ENCODE results near the gene HSPG2. TPM values are rescaled to one million over a fixed set of nuclear protein-coding genes. Genes with fewer than 3 reads are reported as not detected.

HSPG2 gene
- total and polyA plus RNA-seq, 9 of the 15 experiments (the other 6 are each of a cell fraction or from before 2014, with no cell fraction given) = 0.14 to 160 (median 15.7) TPM

DNA sequence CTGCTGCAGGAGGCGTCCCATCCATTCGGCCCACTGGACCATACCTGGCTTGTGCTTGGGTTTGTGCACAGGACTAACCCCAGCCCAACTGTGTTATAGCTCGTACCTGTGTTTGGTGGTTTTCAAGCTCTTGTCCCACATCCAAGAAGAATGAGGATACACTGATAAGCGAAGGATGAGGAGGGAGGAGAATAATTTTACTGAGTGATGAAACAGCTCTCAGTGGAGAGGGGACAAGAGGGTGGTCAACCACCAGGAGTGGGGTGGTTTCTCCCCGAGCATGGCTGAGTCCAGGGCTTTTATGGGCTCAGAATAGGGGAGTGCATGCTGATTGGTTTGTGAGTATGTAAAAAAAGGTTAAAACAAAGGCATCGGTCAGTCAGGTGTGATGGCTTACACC, 142.0 kb downstream of the HSPG2 start (continued):
- TF ChIP-seq, protein P1, sequence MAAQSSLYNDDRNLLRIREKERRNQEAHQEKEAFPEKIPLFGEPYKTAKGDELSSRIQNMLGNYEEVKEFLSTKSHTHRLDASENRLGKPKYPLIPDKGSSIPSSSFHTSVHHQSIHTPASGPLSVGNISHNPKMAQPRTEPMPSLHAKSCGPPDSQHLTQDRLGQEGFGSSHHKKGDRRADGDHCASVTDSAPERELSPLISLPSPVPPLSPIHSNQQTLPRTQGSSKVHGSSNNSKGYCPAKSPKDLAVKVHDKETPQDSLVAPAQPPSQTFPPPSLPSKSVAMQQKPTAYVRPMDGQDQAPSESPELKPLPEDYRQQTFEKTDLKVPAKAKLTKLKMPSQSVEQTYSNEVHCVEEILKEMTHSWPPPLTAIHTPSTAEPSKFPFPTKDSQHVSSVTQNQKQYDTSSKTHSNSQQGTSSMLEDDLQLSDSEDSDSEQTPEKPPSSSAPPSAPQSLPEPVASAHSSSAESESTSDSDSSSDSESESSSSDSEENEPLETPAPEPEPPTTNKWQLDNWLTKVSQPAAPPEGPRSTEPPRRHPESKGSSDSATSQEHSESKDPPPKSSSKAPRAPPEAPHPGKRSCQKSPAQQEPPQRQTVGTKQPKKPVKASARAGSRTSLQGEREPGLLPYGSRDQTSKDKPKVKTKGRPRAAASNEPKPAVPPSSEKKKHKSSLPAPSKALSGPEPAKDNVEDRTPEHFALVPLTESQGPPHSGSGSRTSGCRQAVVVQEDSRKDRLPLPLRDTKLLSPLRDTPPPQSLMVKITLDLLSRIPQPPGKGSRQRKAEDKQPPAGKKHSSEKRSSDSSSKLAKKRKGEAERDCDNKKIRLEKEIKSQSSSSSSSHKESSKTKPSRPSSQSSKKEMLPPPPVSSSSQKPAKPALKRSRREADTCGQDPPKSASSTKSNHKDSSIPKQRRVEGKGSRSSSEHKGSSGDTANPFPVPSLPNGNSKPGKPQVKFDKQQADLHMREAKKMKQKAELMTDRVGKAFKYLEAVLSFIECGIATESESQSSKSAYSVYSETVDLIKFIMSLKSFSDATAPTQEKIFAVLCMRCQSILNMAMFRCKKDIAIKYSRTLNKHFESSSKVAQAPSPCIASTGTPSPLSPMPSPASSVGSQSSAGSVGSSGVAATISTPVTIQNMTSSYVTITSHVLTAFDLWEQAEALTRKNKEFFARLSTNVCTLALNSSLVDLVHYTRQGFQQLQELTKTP (IDR thresholded peaks at IDR 0.05; ENCODE audit: low read depth in 1 of 2, partially characterized antibody in 2 of 2) = no peak
- TF ChIP-seq FOSL1 (tag; conservative IDR thresholded peaks at IDR 0.05) (no peak), ZNF134 (CRISPR knock-in tag; conservative IDR thresholded peaks at IDR 0.05) (no peak), TRIM24 (IDR thresholded peaks at IDR 0.05) (peak; percentile 58 to 84; a peak in 3 of 4 replicates), EP300 (IDR thresholded peaks at IDR 0.05; ENCODE audit: low read length) (no peak), HDAC1 (IDR thresholded peaks at IDR 0.05) (0 out of 4 replicates have a peak, but pooled peaks of 1 of the 2 experiments have one; percentile 24), ZEB2 (IDR thresholded peaks at IDR 0.05) (peak; percentile 44; the same call in 1 of the 2 replicates), ZC3H8 (IDR thresholded peaks at IDR 0.05) (no peak), ZNF165 (CRISPR knock-in tag; IDR thresholded peaks at IDR 0.05; ENCODE audit: borderline replicate concordance) (no peak), SUPT5H (IDR thresholded peaks at IDR 0.05) (no peak), TAF1 (IDR thresholded peaks at IDR 0.05; ENCODE audit: control insufficient read depth, extremely low read depth, insufficient read depth, low read length, severe bottlenecking) (no peak), HDAC3 (IDR thresholded peaks at IDR 0.05; ENCODE audit: borderline replicate concordance, partially characterized antibody) (no peak), CBX1 (IDR thresholded peaks at IDR 0.05; ENCODE audit: low read depth) (peak; percentile 91; the same call in 1 of the 2 replicates), GABPB1 (CRISPR knock-in tag; IDR thresholded peaks at IDR 0.05) (no peak)
- TF ChIP-seq, protein P2, sequence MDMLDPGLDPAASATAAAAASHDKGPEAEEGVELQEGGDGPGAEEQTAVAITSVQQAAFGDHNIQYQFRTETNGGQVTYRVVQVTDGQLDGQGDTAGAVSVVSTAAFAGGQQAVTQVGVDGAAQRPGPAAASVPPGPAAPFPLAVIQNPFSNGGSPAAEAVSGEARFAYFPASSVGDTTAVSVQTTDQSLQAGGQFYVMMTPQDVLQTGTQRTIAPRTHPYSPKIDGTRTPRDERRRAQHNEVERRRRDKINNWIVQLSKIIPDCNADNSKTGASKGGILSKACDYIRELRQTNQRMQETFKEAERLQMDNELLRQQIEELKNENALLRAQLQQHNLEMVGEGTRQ (CRISPR knock-in tag; IDR thresholded peaks at IDR 0.05) = no peak
- TF ChIP-seq, protein P3, sequence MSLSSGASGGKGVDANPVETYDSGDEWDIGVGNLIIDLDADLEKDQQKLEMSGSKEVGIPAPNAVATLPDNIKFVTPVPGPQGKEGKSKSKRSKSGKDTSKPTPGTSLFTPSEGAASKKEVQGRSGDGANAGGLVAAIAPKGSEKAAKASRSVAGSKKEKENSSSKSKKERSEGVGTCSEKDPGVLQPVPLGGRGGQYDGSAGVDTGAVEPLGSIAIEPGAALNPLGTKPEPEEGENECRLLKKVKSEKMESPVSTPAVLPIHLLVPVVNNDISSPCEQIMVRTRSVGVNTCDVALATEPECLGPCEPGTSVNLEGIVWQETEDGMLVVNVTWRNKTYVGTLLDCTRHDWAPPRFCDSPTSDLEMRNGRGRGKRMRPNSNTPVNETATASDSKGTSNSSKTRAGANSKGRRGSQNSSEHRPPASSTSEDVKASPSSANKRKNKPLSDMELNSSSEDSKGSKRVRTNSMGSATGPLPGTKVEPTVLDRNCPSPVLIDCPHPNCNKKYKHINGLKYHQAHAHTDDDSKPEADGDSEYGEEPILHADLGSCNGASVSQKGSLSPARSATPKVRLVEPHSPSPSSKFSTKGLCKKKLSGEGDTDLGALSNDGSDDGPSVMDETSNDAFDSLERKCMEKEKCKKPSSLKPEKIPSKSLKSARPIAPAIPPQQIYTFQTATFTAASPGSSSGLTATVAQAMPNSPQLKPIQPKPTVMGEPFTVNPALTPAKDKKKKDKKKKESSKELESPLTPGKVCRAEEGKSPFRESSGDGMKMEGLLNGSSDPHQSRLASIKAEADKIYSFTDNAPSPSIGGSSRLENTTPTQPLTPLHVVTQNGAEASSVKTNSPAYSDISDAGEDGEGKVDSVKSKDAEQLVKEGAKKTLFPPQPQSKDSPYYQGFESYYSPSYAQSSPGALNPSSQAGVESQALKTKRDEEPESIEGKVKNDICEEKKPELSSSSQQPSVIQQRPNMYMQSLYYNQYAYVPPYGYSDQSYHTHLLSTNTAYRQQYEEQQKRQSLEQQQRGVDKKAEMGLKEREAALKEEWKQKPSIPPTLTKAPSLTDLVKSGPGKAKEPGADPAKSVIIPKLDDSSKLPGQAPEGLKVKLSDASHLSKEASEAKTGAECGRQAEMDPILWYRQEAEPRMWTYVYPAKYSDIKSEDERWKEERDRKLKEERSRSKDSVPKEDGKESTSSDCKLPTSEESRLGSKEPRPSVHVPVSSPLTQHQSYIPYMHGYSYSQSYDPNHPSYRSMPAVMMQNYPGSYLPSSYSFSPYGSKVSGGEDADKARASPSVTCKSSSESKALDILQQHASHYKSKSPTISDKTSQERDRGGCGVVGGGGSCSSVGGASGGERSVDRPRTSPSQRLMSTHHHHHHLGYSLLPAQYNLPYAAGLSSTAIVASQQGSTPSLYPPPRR (CRISPR knock-in tag; IDR thresholded peaks at IDR 0.05; ENCODE audit: borderline replicate concordance) = no peak
